GM18870 (cell line): ENCODE measurements around the gene SLC16A5.
"Not testable (repeated sequence)": the region's sequence is repeated elsewhere in the genome, so short reads cannot be mapped to it uniquely, and the experiment has no call there.

Experiments used
- ATAC-seq: cut with Tn5 transposase; IDR thresholded peaks from one replicate; pipeline ENCODE4 v1.9.1; 2021; ENCODE audit warnings: moderate library complexity; ENCODE audit not compliant: unreplicated experiment

SLC16A5 gene

DNA sequence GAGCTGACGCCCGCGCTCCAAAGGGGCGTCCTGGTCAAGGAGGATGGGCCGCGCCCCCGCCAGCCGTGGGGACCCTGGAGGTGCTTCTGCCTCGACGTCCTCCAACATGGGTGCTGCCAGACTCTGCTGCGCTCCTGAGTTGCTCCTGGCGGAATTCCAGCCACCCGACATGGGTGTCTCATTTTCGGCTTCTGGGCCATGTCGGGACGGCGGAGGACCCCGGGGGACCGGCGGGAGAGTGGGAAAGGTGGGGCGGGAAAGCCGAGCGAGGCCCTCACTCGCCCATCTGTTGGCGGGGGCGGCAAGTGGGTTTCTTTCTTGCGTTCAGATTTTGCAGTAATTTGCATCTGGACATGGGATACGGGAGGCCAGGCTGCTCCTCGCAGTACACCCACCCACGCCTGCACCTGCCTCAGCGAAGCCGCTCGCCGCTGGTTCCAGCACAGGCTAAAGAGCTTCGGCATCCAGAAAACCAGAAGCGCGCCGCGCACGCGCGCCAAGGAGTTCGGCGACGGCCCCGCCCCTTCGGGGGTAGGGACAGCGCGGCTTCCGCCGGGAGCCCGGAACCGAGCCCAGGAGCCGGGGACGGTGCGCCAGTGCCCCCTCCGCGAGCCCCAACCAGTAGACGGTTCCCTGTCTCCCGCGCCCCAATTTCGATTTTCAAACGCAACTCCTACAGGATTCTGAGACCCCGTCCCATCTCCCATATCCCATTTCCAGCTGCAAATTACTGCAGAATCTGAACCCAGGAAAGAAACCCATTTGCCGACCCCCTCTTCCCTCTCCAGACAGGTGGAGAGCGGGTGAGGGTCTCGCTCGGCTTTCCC lies 21.9 kb downstream of the SLC16A5 start, which contains the start of gene ARMC7:
TSS of gene ARMC7 (plus strand) at position 563 of the 827 bp plus-strand sequence. CDS start 320 bp downstream, outside the sequence.
- no peak for ATAC-seq

- ATAC-seq = no peak
Measured at GRCh38 chr17:75110234-75110937, 22.6 kb downstream of the SLC16A5 start.

GRCh38 chr17:75111777-75112335 lies 24.1 kb downstream of the SLC16A5 start:
- no peak for ATAC-seq

DNA sequence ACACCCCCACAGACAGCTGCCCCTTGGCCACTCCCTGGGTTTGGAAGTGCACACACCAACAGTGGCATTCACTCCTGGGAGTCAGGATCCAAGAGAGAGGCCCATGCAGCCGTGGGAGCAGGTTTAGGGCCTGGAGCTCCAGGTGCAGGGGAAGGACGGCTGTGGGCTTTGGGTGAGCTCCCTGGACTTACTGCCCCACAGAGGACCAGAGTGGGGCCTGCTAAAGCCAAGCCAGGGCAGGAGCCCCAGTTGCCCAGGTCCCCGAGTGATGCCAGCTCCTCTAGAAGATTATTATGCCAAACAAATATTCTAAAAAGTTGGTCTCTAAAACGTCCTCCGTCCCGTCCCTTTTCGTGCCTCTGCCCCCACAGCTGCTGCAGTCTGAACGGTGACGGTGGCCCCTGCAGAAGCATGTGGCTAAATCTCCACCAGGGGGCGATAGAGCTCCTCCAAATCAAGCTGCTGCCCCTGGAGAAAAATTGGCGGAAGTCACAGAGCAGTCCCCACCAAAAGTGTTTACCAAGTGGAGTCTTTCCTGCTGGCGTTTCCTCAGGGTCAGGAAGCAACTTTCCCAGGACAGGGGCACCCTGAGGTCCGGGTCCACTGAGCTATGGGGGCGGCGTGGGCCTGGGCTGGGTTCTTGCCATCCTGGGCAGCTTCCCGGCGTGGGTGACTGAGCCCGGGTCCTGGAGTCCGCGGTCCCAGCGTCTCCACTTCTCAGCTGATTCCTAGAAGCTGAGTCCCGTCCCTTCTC lies 26.2 kb downstream of the SLC16A5 start:
- ATAC-seq = no peak

DNA sequence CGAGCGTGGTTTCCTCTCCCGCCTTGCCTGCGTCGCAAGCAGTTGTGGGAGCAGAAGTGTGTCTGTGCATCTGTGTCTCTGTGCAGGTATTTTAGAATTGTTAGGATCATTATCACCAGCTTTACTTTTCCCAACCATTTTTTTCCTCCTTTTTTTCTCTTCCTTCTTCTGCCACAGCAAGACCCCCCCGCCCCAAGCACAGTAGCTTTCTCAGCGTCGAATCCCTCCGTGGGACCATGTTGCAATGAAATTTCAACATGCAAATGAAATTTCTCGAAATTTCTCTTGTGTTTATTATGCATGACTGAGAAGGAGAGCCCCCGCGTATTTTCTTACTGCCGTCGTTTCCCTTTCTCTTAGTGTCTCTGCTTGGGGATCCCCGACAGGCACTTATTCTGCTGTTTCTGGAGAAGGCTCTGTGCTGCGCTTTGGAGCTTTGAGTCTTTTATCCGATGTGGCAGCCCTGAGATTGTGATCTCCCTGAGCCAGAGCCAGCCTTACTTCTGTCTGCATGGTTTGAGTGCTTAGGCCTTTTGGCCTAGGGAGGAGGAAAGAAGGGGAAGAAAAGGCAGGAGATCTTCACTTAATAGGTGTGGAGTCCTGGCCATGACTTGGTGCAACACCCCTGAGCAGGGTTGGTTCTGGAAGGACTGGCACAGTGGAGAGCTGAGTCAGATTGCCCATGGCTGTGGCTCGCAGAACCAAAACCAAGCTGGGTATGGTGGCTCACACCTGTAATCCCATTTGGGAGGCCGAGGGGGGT lies 27.0 kb downstream of the SLC16A5 start:
- no peak for ATAC-seq

DNA sequence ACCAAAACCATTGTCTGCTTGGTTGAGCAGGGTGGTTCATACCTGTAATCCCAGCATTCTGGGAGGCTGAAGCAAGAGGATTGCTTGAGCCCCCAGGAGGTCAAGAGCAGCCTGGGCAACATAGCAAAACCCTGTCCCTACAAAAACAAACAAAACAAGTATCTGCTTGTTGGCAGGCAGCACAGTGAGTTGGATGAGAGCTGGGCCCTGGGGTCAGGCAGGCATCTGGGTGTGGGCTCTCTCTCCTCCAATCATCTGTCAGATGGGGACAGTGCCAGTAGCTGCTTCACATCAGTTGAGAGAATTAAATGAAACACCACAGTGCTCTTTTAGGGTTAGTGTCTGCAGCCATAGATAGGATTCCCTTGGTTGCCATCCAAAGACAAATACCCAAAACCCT lies 27.8 kb downstream of the SLC16A5 start:
- no peak for ATAC-seq

DNA sequence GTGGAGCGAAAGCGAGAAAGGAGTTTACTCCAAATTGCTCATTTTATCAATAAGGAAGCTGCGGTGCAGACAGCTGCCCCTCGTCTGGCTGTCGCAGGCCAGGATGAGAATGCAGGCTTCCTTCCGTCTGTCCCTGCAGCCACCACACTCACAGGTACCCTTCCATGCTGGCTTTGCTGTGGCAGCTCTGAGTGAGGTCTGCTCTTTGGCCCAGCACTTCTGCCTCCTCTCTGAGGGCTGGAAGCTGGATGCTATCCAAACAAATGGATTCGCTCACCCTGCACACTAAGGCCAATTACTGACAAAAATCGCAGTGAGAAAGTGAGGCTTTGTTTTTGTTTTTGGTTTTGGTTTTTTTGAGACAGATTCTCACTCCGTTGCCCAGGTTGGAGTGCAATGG lies 29.0 kb downstream of the SLC16A5 start:
- no peak for ATAC-seq

DNA sequence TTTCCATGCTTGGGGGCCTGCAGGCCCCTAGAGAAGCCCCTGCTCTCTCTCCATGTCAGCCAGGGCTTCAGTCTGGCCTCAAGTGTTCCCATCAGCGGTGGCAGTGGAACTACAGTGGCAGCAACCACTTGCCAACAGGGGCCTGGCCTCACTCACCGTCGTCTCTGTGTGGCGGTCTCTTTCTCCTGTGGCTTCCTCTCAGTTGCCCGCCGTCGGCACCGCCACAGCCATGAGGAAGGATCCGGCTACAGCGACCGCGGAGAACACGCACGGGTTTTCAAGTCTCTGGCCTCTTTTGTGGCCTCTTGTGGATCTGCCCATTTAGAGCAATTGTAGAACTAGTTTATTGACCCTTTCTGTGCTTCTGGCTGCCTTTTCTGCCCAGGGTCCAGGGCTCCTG lies 30.6 kb downstream of the SLC16A5 start:
- no peak for ATAC-seq

- no peak for ATAC-seq
Measured at GRCh38 chr17:75124041-75124818, 36.5 kb downstream of the SLC16A5 start.

- no peak for ATAC-seq
Measured at GRCh38 chr17:75124819-75125162, 37.0 kb downstream of the SLC16A5 start.

DNA sequence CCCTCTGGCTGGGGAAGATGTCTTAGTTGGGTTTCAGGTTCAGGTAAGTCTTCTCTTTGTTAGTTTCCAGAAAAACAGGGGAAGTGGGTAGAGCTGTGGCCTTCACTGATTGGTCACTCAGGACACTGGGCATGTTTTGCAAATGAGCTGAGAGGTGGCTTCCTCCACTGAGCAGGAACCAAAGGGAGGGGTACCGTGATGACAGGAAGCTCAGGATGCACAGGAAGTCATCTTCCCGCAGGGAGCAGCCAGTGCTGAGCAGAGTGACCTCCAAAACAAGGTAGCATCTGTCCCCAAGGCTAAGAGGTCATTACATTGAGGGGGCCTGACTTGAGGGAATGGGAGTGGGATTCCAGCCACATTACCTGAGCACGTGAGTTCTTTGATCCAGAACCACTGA lies 38.2 kb downstream of the SLC16A5 start:
- no peak for ATAC-seq

DNA sequence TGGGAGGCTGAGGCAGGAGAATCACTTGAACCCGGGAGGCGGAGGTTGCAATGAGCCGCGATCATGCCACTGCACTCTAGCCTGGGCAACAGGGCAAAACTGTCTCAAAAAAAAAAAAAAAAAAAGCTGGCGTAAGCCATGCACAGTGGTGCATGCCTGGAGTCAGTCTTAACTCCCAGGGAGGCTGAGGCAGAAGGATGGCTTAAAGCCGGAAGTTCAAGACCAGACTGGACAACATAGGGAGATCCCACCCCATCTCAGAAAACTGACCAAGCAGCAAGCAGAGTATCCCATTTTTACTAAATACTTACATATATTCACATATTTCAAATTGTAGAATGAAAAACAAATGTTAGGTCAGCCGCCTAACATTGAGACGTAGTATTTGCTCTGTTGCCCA lies 39.2 kb downstream of the SLC16A5 start:
- ATAC-seq = no peak

DNA sequence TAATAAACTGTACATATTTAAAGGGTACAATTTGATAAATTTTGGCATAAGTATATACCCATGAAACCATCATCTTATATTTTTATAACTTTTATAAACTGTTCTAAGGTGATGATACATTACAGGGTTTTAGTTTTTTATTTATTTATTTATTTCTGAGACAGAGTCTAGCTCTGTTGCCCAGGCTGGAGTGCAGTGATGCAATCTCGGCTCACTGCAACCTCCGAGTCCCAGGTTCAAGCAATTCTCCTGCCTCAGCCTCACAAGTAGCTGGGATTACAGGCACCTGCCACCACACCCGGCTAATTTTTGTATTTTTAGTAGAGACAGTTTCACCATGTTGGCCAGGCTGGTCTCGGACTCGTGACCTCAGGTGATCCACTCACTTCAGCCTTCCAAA lies 40.2 kb downstream of the SLC16A5 start:
- not testable (repeated sequence) for ATAC-seq

DNA sequence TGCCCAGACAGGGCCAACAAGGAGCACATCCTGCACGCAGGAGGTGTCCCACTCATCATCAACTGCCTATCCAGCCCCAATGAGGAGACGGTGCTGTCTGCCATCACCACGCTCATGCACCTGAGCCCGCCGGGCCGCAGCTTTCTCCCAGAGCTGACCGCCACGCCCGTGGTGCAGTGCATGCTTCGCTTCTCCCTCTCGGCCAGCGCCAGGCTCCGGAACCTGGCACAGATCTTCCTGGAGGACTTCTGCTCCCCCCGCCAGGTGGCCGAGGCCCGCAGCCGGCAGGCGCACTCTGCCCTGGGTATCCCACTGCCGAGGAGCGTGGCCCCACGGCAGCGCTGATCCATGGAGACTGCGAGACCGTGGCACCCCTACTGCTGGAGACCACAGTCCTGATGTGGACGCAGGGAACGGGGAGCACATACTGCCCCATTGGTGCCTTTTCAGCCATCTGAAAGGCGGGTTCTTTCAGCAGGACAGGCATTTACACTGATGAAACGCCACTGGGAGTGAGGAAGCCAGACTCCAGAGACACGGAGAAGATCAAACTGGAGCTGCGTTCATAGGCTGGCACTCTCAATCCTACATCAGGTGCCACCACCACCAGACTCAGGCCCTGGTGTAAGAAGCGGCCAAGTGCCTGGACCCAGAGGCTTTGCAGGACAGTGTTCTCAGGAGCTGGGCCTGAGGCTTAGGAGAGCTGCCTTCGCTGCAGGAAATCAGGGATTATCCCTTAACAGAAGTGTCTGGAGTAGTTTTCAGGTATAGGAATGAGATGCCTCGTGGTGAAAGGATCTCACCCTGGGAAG lies 41.1 kb downstream of the SLC16A5 start:
- no peak for ATAC-seq

DNA sequence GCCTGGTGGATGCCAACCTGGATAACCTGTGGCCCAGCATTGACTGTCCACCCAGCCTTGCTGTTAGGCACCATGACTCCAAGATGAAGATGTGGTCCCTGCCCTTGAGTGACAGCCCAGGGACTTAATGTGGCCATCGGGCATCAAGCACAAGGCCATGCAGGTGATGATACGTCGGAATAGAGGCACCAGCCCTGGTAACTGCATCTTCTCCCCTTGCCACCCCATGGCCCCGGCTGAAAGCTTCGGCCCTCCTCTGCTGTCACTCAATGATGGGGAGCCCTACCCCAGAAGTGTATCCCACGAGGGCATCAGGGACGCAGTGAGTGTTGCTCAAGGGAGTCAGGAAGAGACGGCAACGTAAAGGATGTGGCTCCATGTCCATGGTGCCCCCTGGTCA lies 41.8 kb downstream of the SLC16A5 start:
- ATAC-seq = no peak

- ATAC-seq = no peak
Measured at GRCh38 chr17:75130059-75130631, 42.4 kb downstream of the SLC16A5 start.

DNA sequence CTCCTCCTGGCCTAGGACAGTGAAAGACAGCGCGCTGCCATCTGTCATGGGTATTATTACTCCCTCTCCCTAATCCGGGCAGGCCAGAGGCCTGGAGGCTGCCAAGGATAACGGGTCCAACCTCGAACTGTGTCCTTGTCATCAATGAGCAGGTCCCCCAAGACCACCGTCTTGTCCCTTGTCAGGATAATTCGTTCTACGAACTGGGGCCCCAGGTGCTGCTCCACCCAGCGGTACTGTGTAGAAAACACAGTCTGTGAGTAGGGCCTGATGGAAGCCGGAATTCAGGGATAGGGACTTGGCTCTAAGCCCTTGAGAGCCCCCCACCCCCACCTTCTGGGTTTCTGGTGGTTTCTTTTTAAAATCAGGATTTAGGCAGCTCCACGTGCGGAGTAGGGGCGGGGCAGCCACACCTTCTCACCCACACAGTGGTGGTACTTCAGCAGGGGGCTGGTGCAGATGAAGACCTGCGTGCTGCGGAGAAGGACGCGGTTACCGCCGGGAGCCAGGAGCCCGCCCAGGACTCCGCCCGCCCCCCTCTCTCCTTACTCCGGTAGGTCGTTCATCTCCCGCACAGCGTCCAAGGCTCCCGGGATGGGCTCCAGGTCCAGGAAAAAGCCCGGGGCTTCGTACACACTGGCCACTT lies 43.0 kb downstream of the SLC16A5 start:
- ATAC-seq = no peak
